GM18499 (cell line): ENCODE results near the gene TTPAL.

Experiments
- ATAC-seq: cut with Tn5 transposase; IDR thresholded peaks from one replicate; pipeline ENCODE4 v1.9.1; 2021; ENCODE audit warnings: moderate number of reproducible peaks; ENCODE audit not compliant: insufficient read depth, unreplicated experiment

Gene TTPAL, protein sequence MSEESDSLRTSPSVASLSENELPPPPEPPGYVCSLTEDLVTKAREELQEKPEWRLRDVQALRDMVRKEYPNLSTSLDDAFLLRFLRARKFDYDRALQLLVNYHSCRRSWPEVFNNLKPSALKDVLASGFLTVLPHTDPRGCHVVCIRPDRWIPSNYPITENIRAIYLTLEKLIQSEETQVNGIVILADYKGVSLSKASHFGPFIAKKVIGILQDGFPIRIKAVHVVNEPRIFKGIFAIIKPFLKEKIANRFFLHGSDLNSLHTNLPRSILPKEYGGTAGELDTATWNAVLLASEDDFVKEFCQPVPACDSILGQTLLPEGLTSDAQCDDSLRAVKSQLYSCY

GRCh38 chr20:44475694-44476560 is at the start of gene TTPAL:
TTPAL (plus strand) TSS chr20:44475874; CDS start chr20:44480000, 4,126 bp downstream.
- no peak for ATAC-seq

GRCh38 chr20:44425923-44426322 is 49.8 kb upstream of the TTPAL start:
- no peak for ATAC-seq

- ATAC-seq, result no peak
These were observed 48.5 kb upstream of the TTPAL start for GRCh38 chr20:44426879-44427790.

GRCh38 chr20:44427804-44428173 is 47.9 kb upstream of the TTPAL start:
- no peak for ATAC-seq

DNA sequence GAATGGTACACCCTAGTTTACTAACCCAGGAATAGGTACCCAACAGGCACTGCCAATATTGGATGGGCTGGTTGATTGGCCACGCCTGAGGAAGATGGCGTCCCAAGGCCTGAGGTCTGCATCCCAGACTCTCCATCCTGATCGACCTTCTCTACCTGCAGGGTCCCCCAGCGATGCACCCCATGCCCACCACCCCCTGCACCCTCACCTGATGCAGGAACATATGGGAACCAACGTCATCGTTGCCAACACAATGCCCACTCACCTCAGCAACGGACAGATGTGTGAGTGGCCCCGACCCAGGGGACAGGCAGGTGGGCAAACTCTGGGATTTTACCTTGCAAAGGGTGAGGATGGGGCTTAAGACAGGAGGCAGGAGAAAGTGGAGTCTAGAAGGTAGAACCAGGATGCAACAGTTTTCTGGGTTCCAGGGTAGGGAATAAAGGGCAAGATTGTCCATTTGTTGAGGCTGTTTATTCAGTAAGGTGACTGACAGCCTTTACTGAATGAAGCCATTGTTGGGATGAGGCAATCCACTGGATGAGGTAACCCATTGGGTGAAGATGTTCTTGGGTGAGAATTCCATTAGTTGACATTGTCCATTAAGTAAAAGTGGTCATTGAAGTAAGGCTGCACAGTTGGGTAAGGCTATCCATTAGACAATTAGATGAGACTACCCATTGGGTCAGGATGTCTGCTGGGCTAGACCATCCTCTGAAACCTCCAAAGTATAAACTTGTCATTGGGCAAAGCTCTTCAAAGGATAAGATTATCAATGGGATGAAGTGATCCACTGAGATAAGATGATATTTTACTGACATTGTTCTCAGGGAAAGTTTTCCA is 47.3 kb upstream of the TTPAL start:
- ATAC-seq, result no peak

DNA sequence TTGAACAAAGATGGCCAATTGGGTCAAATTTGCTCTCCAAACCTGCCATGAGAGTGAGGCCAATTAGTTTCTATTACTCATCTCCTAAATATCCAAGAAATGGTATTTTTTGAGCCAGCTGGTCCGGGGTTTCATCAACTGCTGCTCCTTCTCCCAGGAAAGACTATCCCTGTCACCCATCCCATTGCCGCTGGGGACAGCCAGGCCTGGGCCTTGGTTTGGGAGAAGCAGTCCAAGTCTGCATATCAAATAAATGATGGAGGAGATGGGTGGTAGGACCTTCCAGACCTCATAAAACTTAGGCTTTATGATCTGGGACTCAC is 46.7 kb upstream of the TTPAL start:
- ATAC-seq, result no peak

DNA sequence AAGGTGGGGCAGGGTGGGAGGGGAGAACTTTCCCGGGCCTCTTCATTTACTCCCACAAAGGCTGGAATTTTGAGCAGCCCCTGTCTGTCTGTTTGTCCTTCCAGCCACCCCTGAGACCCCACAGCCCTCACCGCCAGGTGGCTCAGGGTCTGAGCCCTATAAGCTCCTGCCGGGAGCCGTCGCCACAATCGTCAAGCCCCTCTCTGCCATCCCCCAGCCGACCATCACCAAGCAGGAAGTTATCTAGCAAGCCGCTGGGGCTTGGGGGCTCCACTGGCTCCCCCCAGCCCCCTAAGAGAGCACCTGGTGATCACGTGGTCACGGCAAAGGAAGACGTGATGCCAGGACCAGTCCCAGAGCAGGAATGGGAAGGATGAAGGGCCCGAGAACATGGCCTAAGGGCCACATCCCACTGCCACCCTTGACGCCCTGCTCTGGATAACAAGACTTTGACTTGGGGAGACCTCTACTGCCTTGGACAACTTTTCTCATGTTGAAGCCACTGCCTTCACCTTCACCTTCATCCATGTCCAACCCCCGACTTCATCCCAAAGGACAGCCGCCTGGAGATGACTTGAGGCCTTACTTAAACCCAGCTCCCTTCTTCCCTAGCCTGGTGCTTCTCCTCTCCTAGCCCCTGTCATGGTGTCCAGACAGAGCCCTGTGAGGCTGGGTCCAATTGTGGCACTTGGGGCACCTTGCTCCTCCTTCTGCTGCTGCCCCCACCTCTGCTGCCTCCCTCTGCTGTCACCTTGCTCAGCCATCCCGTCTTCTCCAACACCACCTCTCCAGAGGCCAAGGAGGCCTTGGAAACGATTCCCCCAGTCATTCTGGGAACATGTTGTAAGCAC is 46.0 kb upstream of the TTPAL start:
- no peak for ATAC-seq

DNA sequence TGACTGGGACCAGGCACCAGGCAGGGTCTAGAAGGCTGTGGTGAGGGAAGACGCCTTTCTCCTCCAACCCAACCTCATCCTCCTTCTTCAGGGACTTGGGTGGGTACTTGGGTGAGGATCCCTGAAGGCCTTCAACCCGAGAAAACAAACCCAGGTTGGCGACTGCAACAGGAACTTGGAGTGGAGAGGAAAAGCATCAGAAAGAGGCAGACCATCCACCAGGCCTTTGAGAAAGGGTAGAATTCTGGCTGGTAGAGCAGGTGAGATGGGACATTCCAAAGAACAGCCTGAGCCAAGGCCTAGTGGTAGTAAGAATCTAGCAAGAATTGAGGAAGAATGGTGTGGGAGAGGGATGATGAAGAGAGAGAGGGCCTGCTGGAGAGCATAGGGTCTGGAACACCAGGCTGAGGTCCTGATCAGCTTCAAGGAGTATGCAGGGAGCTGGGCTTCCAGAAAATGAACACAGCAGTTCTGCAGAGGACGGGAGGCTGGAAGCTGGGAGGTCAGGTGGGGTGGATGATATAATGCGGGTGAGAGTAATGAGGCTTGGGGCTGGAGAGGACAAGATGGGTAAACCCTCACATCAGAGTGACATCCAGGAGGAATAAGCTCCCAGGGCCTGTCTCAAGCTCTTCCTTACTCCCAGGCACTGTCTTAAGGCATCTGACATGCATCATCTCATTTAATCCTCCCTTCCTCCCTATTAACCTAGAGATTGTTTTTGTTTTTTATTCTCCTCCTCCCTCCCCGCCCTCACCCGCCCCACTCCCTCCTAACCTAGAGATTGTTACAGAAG is 45.2 kb upstream of the TTPAL start:
- no peak for ATAC-seq

DNA sequence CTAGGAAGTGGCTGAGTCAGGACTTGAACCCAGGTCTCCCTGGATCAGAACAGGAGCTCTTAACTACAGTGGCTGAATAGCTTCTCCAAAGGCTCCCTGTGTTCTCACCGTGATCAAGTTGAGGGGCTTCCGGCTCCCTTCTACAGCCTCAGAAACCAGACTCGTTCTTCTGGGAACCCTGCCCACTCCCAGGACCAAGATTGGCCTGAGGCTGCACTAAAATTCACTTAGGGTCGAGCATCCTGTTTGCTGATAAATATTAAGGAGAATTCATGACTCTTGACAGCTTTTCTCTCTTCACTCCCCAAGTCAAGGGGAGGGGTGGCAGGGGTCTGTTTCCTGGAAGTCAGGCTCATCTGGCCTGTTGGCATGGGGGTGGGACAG is 44.6 kb upstream of the TTPAL start:
- no peak for ATAC-seq

- ATAC-seq, result no peak
These were observed 44.0 kb upstream of the TTPAL start for GRCh38 chr20:44431502-44432234.

DNA sequence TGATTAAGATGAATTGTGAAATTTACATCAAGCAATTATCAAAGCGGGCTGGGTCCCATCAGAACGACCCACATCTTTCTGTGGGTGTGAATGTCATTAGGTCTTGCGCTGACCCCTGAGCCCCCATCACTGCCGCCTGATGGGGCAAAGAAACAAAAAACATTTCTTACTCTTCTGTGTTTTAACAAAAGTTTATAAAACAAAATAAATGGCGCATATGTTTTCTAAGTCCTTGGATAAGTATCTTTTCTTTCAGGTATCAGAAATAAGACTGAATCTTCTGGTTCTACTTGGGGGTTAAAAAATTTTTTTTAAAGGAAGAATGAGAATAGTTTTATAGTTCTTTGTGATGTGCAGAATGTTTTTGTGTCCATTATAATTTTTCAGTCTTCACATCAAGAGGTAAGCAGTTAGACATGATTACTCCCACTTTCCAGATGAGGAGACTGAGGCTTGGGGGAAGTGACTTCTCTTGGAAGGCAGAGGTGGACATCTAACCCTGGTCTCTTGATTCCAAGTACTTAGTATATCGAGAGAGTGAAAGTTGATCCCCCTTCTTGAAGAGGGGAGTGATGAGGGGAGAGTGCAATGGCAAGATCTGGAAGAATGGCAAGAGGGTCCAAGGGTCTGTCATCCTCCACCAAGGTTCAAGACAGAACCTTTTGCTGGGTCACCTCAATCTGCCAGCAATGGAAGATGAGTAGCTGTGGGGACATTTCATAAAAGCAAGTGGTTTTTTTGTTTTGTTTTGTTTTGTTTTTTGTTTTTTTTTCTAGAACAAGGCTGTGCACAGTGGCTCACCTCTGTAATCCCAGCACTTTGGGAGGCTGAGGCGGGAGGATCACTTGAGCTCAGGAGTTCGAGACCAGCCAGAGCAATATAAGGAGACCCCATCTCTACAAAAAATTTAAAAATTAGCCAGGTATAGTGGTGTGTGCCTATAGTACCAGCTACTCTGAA is 42.8 kb upstream of the TTPAL start:
- no peak for ATAC-seq

DNA sequence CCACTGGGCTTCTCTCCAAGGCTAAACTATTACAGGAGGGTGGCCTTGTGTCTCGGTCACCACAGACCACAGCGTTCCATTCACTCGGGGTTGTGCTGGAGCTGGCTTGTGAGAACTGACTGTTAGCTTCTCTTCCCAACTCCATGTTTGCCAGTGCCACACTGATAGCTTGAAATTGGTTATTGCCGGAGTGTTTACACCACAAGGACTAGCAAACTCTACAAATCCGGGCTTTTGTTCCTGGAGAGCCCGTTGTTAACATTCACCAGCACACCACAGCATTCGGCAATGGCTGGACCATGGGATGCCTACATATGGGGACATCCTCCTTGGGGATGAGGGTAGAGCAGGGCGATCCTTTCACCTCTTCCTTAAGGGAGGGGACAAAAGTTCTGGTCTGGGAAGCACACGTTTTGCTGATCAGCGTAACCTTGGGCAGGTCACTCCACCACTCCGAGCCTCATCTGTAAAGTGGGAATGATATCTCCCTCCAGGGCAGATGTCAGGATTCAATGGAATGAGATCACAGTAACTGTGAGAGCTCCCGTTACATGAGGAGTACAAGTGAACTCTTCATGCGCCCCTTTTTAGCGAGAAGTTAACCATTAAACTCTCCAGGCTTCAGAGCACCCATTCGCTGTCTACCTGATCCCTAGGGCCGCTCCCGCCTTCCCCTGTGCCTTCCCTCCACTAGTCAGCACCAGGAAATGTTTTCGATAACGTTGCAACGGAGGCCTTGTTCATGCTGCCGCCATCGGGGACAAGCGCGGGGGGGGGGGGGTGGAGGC is 41.7 kb upstream of the TTPAL start:
- ATAC-seq, result no peak

- no peak for ATAC-seq
These were observed 39.9 kb upstream of the TTPAL start for GRCh38 chr20:44435630-44436335.

- no peak for ATAC-seq
These were observed 39.3 kb upstream of the TTPAL start for GRCh38 chr20:44436393-44436792.

GRCh38 chr20:44437497-44437896 is 38.2 kb upstream of the TTPAL start:
- no peak for ATAC-seq
